Measurements from ENCODE around the gene ZNF568.

Gene ZNF568

GRCh38 chr19:36894849-36895383, 21.2 kb upstream of the ZNF568 start:
- TF ChIP-seq EZH2phosphoT487 (IDR thresholded peaks at IDR 0.05; ENCODE audit: low read depth) (no peak), CTCF (IDR thresholded peaks at IDR 0.05; ENCODE audit: low read depth, low read length) (no peak)
- Histone ChIP-seq H3K36me3 (replicated peaks; ENCODE audit: low read depth, low read length) (peaks cover 82% of the 10 kb centered on the region), H3K27me3 (ENCODE audit: low read depth, low read length) (no peaks in the 10 kb centered on the region), H3K4me2 (ENCODE audit: low read length) (no peak overlapping the region), H3K79me2 (ENCODE audit: low read length) (no peaks in the 10 kb centered on the region), H2AFZ (ENCODE audit: low read depth, low read length) (no peak overlapping the region), H3K9me3 (ENCODE audit: insufficient read depth, low read length) (peaks cover 66% of the 10 kb centered on the region), H3K4me1 (ENCODE audit: low read length) (no peaks in the 10 kb centered on the region), H4K20me1 (ENCODE audit: insufficient read depth, low read length) (no peaks in the 10 kb centered on the region), H3K27ac (ENCODE audit: low read length) (no peak overlapping the region), H3K4me3 (ENCODE audit: low read length) (no peak overlapping the region), H3K9ac (ENCODE audit: low read length) (no peak overlapping the region)

GRCh38 chr19:36898422-36898821, 17.7 kb upstream of the ZNF568 start:
- peaks cover 46% of the 10 kb centered on the region for H3K9me3 ChIP-seq (ENCODE audit: insufficient read depth, low read length)
- no peak overlapping the region for H3K4me3 ChIP-seq (ENCODE audit: low read length)
- no peak overlapping the region for H3K4me2 ChIP-seq (ENCODE audit: low read length)
- no peaks in the 10 kb centered on the region for H3K27me3 ChIP-seq (ENCODE audit: low read depth, low read length)
- H4K20me1 ChIP-seq (ENCODE audit: insufficient read depth, low read length) = no peaks in the 10 kb centered on the region
- no peak overlapping the region for H3K27ac ChIP-seq (ENCODE audit: low read length)
- H3K4me1 ChIP-seq (ENCODE audit: low read length) = no peaks in the 10 kb centered on the region
- no peak overlapping the region for H3K9ac ChIP-seq (ENCODE audit: low read length)
- no peak overlapping the region for H2AFZ ChIP-seq (ENCODE audit: low read depth, low read length)
- TF ChIP-seq EZH2phosphoT487 (IDR thresholded peaks at IDR 0.05; ENCODE audit: low read depth) (no peak), CTCF (IDR thresholded peaks at IDR 0.05; ENCODE audit: low read depth, low read length) (no peak)
- H3K36me3 ChIP-seq (replicated peaks; ENCODE audit: low read depth, low read length) = peaks cover 73% of the 10 kb centered on the region
- no peaks in the 10 kb centered on the region for H3K79me2 ChIP-seq (ENCODE audit: low read length)

GRCh38 chr19:36916991-36917390, 859 bp downstream of the ZNF568 start:
- Histone ChIP-seq H3K9me3 (ENCODE audit: insufficient read depth, low read length) (peaks cover 38% of the 10 kb centered on the region; the same call in 1 of the 2 replicates), H3K9ac (ENCODE audit: low read length) (peak overlapping the region; percentile 83), H3K36me3 (replicated peaks; ENCODE audit: low read depth, low read length) (peaks cover 60% of the 10 kb centered on the region), H3K4me3 (ENCODE audit: low read length) (peak overlapping the region; percentile 89), H3K4me1 (ENCODE audit: low read length) (peaks cover 6% of the 10 kb centered on the region), H3K27ac (ENCODE audit: low read length) (peak overlapping the region; percentile 69), H4K20me1 (ENCODE audit: insufficient read depth, low read length) (no peaks in the 10 kb centered on the region), H2AFZ (ENCODE audit: low read depth, low read length) (peak overlapping the region; percentile 93), H3K79me2 (ENCODE audit: low read length) (peaks cover 8% of the 10 kb centered on the region), H3K4me2 (ENCODE audit: low read length) (peak overlapping the region; percentile 86), H3K27me3 (ENCODE audit: low read depth, low read length) (no peaks in the 10 kb centered on the region)
- TF ChIP-seq CTCF (IDR thresholded peaks at IDR 0.05; ENCODE audit: low read depth, low read length) (no peak), EZH2phosphoT487 (IDR thresholded peaks at IDR 0.05; ENCODE audit: low read depth) (no peak)

DNA sequence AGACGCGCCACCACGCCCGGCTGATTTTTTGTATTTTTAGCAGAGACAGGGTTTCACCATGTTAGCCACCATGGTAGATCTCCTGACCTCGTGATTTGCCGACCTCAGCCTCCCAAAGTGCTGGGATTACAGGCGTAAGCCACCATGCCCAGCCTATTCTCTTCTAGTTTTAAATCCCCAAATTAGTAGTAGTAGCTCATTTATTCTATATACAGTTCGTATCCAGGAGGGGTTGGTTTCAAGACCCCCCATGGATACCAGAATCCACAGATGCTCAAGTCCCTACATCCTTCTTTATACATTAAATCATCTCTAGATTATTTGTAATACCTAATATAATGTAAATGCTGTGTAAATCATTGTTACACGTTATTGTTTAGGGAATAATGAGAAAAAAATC, 2.0 kb downstream of the ZNF568 start:
- H4K20me1 ChIP-seq (ENCODE audit: insufficient read depth, low read length) = no peaks in the 10 kb centered on the region
- H3K4me3 ChIP-seq (ENCODE audit: low read length) = no peak overlapping the region
- peaks cover 6% of the 10 kb centered on the region for H3K4me1 ChIP-seq (ENCODE audit: low read length)
- H3K9ac ChIP-seq (ENCODE audit: low read length) = no peak overlapping the region
- H3K36me3 ChIP-seq (replicated peaks; ENCODE audit: low read depth, low read length) = peaks cover 61% of the 10 kb centered on the region
- no peak overlapping the region for H3K27ac ChIP-seq (ENCODE audit: low read length)
- peaks cover 31% of the 10 kb centered on the region; the same call in 1 of the 2 replicates for H3K9me3 ChIP-seq (ENCODE audit: insufficient read depth, low read length)
- peaks cover 8% of the 10 kb centered on the region for H3K79me2 ChIP-seq (ENCODE audit: low read length)
- H3K4me2 ChIP-seq (ENCODE audit: low read length) = no peak overlapping the region
- H3K27me3 ChIP-seq (ENCODE audit: low read depth, low read length) = no peaks in the 10 kb centered on the region
- no peak overlapping the region for H2AFZ ChIP-seq (ENCODE audit: low read depth, low read length)
- TF ChIP-seq EZH2phosphoT487 (IDR thresholded peaks at IDR 0.05; ENCODE audit: low read depth) = no peak
- TF ChIP-seq CTCF (IDR thresholded peaks at IDR 0.05; ENCODE audit: low read depth, low read length) = no peak

Data from OCI-LY3 (cell line).